Vagina (tissue), 2 donors: Measurements from ENCODE around the gene THEM4. TPM values are rescaled to one million over a fixed set of nuclear protein-coding genes. Genes with fewer than 3 reads are reported as not detected.
A peak's percentile ranks its signal among the peaks of the same experiment; 100 is the strongest.

Experiments
- DNase-seq, 2 donors: peaks; one replicate each; pipeline ENCODE4 v3.0.0-alpha.2; 2017; ENCODE audit errors: extremely low spot score in 2 of 2
- H3K27ac ChIP-seq: fragments of 200-600 bp; sonication (generic); one replicate; pipeline ENCODE4 v1.5.1; 2019
- H3K27me3 ChIP-seq: fragments of 200-600 bp; sonication (generic); one replicate; pipeline ENCODE4 v1.5.1; 2019
- H3K36me3 ChIP-seq, 2 donors: fragments of 200-600 bp; sonication (generic); one replicate each; pipeline ENCODE4 v1.5.1; 2017 to 2019
- H3K4me1 ChIP-seq: fragments of 200-600 bp; sonication (generic); one replicate; pipeline ENCODE4 v1.5.1; 2019
- H3K4me3 ChIP-seq, 2 donors: fragments of 200-600 bp; sonication (generic); 1 replicate in 1 of 2; 2 replicates in 1 of 2; pipeline ENCODE4 v1.5.1; 2016 to 2019
- H3K9me3 ChIP-seq: fragments of 200-600 bp; sonication (generic); one replicate; pipeline ENCODE4 v1.5.1; 2019
- CTCF ChIP-seq, 3 experiments: fragments of 450-650 bp in 2 of 3; fragments of 200-600 bp in 1 of 3; sonication (generic) in 1 of 3; IDR thresholded peaks; one replicate each; pipeline ENCODE4 v1.5.1; 2017 to 2019; ENCODE audit warnings: antibody characterized with exemption in 3 of 3, mild to moderate bottlenecking in 2 of 3, moderate library complexity in 2 of 3
- POLR2A ChIP-seq, 2 donors: fragments of 450-650 bp; IDR thresholded peaks; one replicate each; pipeline ENCODE4 v1.6.1; 2017; ENCODE audit warnings: antibody characterized with exemption in 2 of 2, mild to moderate bottlenecking in 2 of 2, moderate library complexity in 2 of 2
- POLR2AphosphoS5 ChIP-seq, 2 donors: sonication (generic); formaldehyde crosslinking; IDR thresholded peaks; one replicate each; pipeline ENCODE4 v1.9.0; 2017; ENCODE audit warnings: antibody characterized with exemption in 2 of 2, mild to moderate bottlenecking in 2 of 2, low read depth in 1 of 2; ENCODE audit not compliant: insufficient read depth in 1 of 2
- intact Hi-C: fragments of 100-400 bp; cut with DNase I; formaldehyde crosslinking; loops from one replicate; pipeline ENCODE4 v1.15.1; 2023
- total RNA-seq: library from RNA; depleted of rRNA; stranded (reverse); fragments of >200 nt; gene quantifications from one replicate; pipeline ENCODE4 v1.2.3, GENCODE V29; 2016

Gene THEM4
- total RNA-seq, 1 donor from 2014 or later = 26.8 TPM

- peaks cover 19% of the 10 kb centered on the region for H3K4me1 ChIP-seq
- peak in 1 of 2 donors; percentile 80 for DNase-seq
- no peak overlapping the region for H3K4me3 ChIP-seq
- H3K36me3 ChIP-seq = no peaks in the 10 kb centered on the region
- no peaks in the 10 kb centered on the region for H3K27me3 ChIP-seq
- TF ChIP-seq CTCF (IDR thresholded peaks at IDR 0.05) (no peak), POLR2A (IDR thresholded peaks at IDR 0.05) (no peak), POLR2AphosphoS5 (IDR thresholded peaks at IDR 0.05; ENCODE audit: insufficient read depth in 1 of 2, low read depth in 1 of 2) (no peak)
- H3K9me3 ChIP-seq = no peaks in the 10 kb centered on the region
- H3K27ac ChIP-seq = no peak overlapping the region
- intact Hi-C loops = no loop called here
Measured at GRCh38 chr1:151860504-151861187, 48.7 kb downstream of the THEM4 start.

- TF ChIP-seq POLR2AphosphoS5 (IDR thresholded peaks at IDR 0.05; ENCODE audit: insufficient read depth in 1 of 2, low read depth in 1 of 2) = no peak
- no peak for TF ChIP-seq CTCF (IDR thresholded peaks at IDR 0.05)
- TF ChIP-seq POLR2A (IDR thresholded peaks at IDR 0.05) = no peak
- intact Hi-C loops = no loop called here
- Histone ChIP-seq H3K36me3 (no peaks in the 10 kb centered on the region), H3K4me3 (no peak overlapping the region), H3K4me1 (peaks cover 23% of the 10 kb centered on the region), H3K27ac (no peak overlapping the region), H3K27me3 (no peaks in the 10 kb centered on the region), H3K9me3 (no peaks in the 10 kb centered on the region)
- peak in 1 of 2 donors; percentile 60 for DNase-seq
Measured at GRCh38 chr1:151859891-151860293, 49.4 kb downstream of the THEM4 start.

- intact Hi-C loops = no loop called here
- no peak overlapping the region for H3K27ac ChIP-seq
- no peaks in the 10 kb centered on the region for H3K27me3 ChIP-seq
- H3K9me3 ChIP-seq = no peaks in the 10 kb centered on the region
- no peaks in the 10 kb centered on the region for H3K36me3 ChIP-seq
- peak in 1 of 2 donors; percentile 71 for DNase-seq
- H3K4me1 ChIP-seq = peaks cover 23% of the 10 kb centered on the region
- TF ChIP-seq CTCF (IDR thresholded peaks at IDR 0.05) = no peak
- no peak overlapping the region for H3K4me3 ChIP-seq
Measured at GRCh38 chr1:151858886-151859665, 50.2 kb downstream of the THEM4 start.

GRCh38 chr1:151858030-151858746, 51.1 kb downstream of the THEM4 start:
- Histone ChIP-seq H3K4me3 (no peak overlapping the region), H3K4me1 (peaks cover 23% of the 10 kb centered on the region), H3K27me3 (no peaks in the 10 kb centered on the region), H3K36me3 (no peaks in the 10 kb centered on the region), H3K9me3 (no peaks in the 10 kb centered on the region), H3K27ac (no peak overlapping the region)
- TF ChIP-seq POLR2A (IDR thresholded peaks at IDR 0.05) = no peak
- TF ChIP-seq POLR2AphosphoS5 (IDR thresholded peaks at IDR 0.05; ENCODE audit: insufficient read depth in 1 of 2, low read depth in 1 of 2) = no peak
- TF ChIP-seq CTCF (IDR thresholded peaks at IDR 0.05) = no peak
- intact Hi-C loops = no loop called here
- DNase-seq = peak in 1 of 2 donors; percentile 64
